ENCODE results near the gene PRKN. TPM values are rescaled to one million over a fixed set of nuclear protein-coding genes. Genes with fewer than 3 reads are reported as not detected.

PRKN gene
- total RNA-seq, 1 donor from 2014 or later = 2.8 TPM

DNA sequence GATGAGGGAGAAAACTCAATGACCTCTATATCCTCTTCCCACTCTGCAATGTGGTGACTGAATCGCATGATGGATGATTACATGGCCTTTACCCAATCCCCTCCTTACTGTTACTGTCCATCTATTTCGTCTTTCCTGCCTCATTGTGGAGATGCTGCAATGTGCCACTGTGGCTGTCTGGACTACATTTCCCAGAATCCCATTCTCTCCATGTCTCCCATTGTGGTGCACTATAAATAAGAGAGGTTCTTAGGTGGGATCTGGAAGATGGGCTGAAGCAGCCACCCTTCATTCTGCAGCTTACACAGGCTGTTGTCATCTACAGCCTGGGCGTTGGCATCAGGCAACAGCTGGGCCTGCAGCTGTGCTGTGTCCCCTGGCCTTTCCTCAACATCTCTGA lies 233.6 kb downstream of the PRKN start:
- Mint-ChIP-seq H3K27ac (no peak overlapping the region), H3K4me3 (no peak overlapping the region), H3K4me1 (peaks cover 22% of the 10 kb centered on the region), H3K9me3 (peaks cover 1% of the 10 kb centered on the region), H3K27me3 (ENCODE audit: insufficient read depth, low read depth) (peaks cover 2% of the 10 kb centered on the region), H3K36me3 (no peaks in the 10 kb centered on the region)
- no peak overlapping the region for H3K27ac ChIP-seq
- H3K27me3 ChIP-seq = no peaks in the 10 kb centered on the region
- no peak overlapping the region for H3K9ac ChIP-seq
- no peak overlapping the region for H3K4me3 ChIP-seq
- TF ChIP-seq, protein P1, sequence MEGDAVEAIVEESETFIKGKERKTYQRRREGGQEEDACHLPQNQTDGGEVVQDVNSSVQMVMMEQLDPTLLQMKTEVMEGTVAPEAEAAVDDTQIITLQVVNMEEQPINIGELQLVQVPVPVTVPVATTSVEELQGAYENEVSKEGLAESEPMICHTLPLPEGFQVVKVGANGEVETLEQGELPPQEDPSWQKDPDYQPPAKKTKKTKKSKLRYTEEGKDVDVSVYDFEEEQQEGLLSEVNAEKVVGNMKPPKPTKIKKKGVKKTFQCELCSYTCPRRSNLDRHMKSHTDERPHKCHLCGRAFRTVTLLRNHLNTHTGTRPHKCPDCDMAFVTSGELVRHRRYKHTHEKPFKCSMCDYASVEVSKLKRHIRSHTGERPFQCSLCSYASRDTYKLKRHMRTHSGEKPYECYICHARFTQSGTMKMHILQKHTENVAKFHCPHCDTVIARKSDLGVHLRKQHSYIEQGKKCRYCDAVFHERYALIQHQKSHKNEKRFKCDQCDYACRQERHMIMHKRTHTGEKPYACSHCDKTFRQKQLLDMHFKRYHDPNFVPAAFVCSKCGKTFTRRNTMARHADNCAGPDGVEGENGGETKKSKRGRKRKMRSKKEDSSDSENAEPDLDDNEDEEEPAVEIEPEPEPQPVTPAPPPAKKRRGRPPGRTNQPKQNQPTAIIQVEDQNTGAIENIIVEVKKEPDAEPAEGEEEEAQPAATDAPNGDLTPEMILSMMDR (IDR thresholded peaks at IDR 0.05) = no peak
- TF ChIP-seq EZH2 (IDR thresholded peaks at IDR 0.05) (no peak), EZH2phosphoT487 (IDR thresholded peaks at IDR 0.05) (no peak)
- H3K79me2 ChIP-seq (ENCODE audit: low read depth) = no peaks in the 10 kb centered on the region
- H4K20me1 ChIP-seq (ENCODE audit: low read depth) = no peaks in the 10 kb centered on the region
- no peaks in the 10 kb centered on the region for H3K9me3 ChIP-seq (ENCODE audit: low read depth)
- H3K4me1 ChIP-seq = peaks cover 12% of the 10 kb centered on the region
- no peak overlapping the region for H2AFZ ChIP-seq (replicated peaks)
- no peak for DNase-seq (ENCODE audit: low spot score)
- H3K36me3 ChIP-seq = no peaks in the 10 kb centered on the region
- no peak overlapping the region for H3K4me2 ChIP-seq
- no peaks in the 10 kb centered on the region for H3F3A ChIP-seq (ENCODE audit: low read depth)

DNA sequence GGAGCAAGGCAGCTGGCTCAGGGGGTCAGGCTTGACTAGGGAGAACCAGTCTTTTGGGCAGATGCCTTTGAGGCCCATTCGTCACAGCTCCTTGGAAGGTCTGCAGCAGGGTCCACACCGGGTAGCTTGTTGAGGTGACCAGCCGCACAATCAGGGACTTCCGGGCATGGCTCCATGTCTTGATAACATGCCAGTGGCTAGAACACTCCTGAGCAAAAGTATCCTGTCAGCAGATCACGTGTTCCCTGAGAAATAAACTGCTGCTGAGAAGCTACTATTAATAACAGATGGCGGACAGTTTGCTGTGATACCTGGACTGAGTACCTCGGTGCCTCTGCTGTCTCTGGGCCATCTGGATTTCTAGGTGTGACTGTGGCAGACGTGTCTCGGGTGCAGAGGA lies 235.9 kb downstream of the PRKN start:
- no peaks in the 10 kb centered on the region for H3K79me2 ChIP-seq (ENCODE audit: low read depth)
- Mint-ChIP-seq H3K9me3 (peaks cover 12% of the 10 kb centered on the region), H3K36me3 (peaks cover 5% of the 10 kb centered on the region), H3K27ac (no peak overlapping the region), H3K27me3 (ENCODE audit: insufficient read depth, low read depth) (peaks cover 2% of the 10 kb centered on the region), H3K4me3 (peak overlapping the region; percentile 52), H3K4me1 (peaks cover 17% of the 10 kb centered on the region)
- no peak overlapping the region for H3K9ac ChIP-seq
- H3K4me2 ChIP-seq = no peak overlapping the region
- H3F3A ChIP-seq (ENCODE audit: low read depth) = no peaks in the 10 kb centered on the region
- H3K36me3 ChIP-seq = no peaks in the 10 kb centered on the region
- no peak for DNase-seq (ENCODE audit: low spot score)
- H3K27me3 ChIP-seq = no peaks in the 10 kb centered on the region
- no peaks in the 10 kb centered on the region for H3K9me3 ChIP-seq (ENCODE audit: low read depth)
- H3K4me3 ChIP-seq = no peak overlapping the region
- no peak overlapping the region for H2AFZ ChIP-seq (replicated peaks)
- no peak overlapping the region for H3K27ac ChIP-seq
- TF ChIP-seq EZH2phosphoT487 (IDR thresholded peaks at IDR 0.05) (no peak), EZH2 (IDR thresholded peaks at IDR 0.05) (no peak)
- TF ChIP-seq, protein P1 (IDR thresholded peaks at IDR 0.05) = no peak
- no peaks in the 10 kb centered on the region for H4K20me1 ChIP-seq (ENCODE audit: low read depth)
- H3K4me1 ChIP-seq = peaks cover 12% of the 10 kb centered on the region

DNA sequence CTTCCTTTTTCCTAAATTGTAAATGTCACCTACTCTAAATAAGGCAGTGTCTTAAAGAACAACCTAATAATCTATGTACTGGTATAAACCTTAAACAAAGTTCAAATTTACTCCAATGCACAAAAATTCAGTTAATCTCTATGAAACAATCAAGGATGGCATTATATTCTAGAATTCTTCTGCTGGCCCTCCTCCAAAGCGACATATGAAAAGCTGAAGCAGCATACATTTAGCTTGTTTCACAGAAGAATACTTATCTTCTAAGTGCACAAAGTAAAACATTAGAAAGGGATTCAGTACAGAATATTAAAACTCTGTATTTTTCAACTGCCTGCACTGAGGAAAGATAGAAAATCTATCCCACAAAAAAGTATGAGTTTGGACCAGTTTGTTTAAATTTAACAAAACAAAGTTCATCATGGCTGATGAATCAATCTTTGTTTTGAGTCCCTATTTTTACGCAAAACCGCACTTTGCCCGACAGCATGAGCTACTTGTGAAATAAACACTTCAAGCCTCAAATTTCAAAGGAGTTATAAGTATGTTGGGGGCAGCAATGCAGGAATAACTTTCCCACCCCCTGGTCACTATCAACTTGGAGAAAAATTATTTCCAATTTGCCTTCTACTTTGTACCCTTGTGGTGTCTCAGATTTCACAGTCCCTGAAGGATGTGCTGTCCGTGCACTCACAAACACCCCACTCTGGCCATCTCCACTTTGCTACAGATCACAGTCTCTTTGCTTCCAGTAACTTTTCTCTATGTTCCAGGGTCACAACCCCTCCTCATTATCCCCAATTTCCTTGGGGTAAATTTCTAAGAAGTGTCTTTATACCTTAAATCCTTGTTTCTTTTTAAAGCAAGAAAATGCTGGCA lies 238.2 kb downstream of the PRKN start:
- no peak overlapping the region for H3K4me3 Mint-ChIP-seq
- peaks cover 2% of the 10 kb centered on the region for H3K27me3 Mint-ChIP-seq (ENCODE audit: insufficient read depth, low read depth)
- no peak overlapping the region for H3K27ac Mint-ChIP-seq

More for the DNA sequence above, 238.2 kb downstream of the PRKN start:
- no peaks in the 10 kb centered on the region for H3K36me3 ChIP-seq
- no peak for DNase-seq (ENCODE audit: low spot score)
- H3K9me3 Mint-ChIP-seq = peaks cover 12% of the 10 kb centered on the region
- no peaks in the 10 kb centered on the region for H3F3A ChIP-seq (ENCODE audit: low read depth)
- no peak for TF ChIP-seq EZH2phosphoT487 (IDR thresholded peaks at IDR 0.05)
- TF ChIP-seq EZH2 (IDR thresholded peaks at IDR 0.05) = no peak
- TF ChIP-seq, protein P1 (IDR thresholded peaks at IDR 0.05) = no peak
- peaks cover 12% of the 10 kb centered on the region for H3K4me1 ChIP-seq
- H3K79me2 ChIP-seq (ENCODE audit: low read depth) = no peaks in the 10 kb centered on the region
- no peak overlapping the region for H3K27ac ChIP-seq
- no peak overlapping the region for H2AFZ ChIP-seq (replicated peaks)
- H3K4me3 ChIP-seq = no peak overlapping the region
- no peaks in the 10 kb centered on the region for H3K27me3 ChIP-seq
- H3K36me3 Mint-ChIP-seq = peaks cover 5% of the 10 kb centered on the region
- no peaks in the 10 kb centered on the region for H4K20me1 ChIP-seq (ENCODE audit: low read depth)
- no peak overlapping the region for H3K4me2 ChIP-seq
- peaks cover 22% of the 10 kb centered on the region for H3K4me1 Mint-ChIP-seq
- H3K9ac ChIP-seq = no peak overlapping the region
- no peaks in the 10 kb centered on the region for H3K9me3 ChIP-seq (ENCODE audit: low read depth)

All from neural progenitor cell (in vitro differentiated cells).